ENCODE data around the gene MBP. TPM values are rescaled to one million over a fixed set of nuclear protein-coding genes. Genes with fewer than 3 reads are reported as not detected.

The MBP gene
- total and polyA plus RNA-seq, 2 experiments from 2014 or later: 18.4 to 22.9 TPM

DNA sequence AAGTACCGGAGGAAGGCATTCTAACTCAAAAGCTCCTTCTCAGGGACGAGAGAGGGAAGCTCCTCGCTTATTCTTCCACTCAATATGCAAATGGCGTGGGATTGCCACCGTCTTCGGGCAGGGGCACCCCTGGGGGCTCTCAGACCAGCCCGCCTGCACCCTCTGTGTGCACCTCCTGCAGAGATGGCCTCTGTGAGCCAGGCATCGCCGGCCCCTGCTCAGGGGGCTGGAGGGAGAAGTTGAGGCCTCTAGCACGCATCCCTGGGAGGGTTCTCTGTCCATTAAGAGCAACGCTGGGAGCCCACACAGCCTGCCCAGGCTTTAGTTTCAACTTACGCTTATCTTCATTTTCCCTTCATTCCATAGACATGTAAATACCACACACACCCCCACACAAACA is 125.3 kb downstream of the MBP start:
- Histone ChIP-seq H3K79me2 (replicated peaks; ENCODE audit: insufficient read depth) (no peaks in the 10 kb centered on the region), H3K9me2 (ENCODE audit: insufficient read depth) (no peaks in the 10 kb centered on the region), H3K4me3 (no peak overlapping the region), H3K36me3 (ENCODE audit: insufficient read depth) (no peaks in the 10 kb centered on the region), H3K27ac (ENCODE audit: low read depth) (peak overlapping the region; percentile 33; the same call in 1 of the 2 replicates), H3K4me2 (no peak overlapping the region), H4K20me1 (replicated peaks; ENCODE audit: insufficient read depth) (no peaks in the 10 kb centered on the region), H3F3A (replicated peaks; ENCODE audit: low read depth) (no peaks in the 10 kb centered on the region), H3K4me1 (ENCODE audit: insufficient read depth) (peaks cover 21% of the 10 kb centered on the region), H2AFZ (no peak overlapping the region), H3K27me3 (ENCODE audit: insufficient read depth) (no peaks in the 10 kb centered on the region)
- peaks cover 16% of the 10 kb centered on the region for H3K27me3 Mint-ChIP-seq (ENCODE audit: insufficient read depth, low read depth, poor library complexity)
- H3K36me3 Mint-ChIP-seq (ENCODE audit: low read depth): no peaks in the 10 kb centered on the region
- peaks cover 48% of the 10 kb centered on the region for H3K4me1 Mint-ChIP-seq
- peak overlapping the region; percentile 31 for H3K27ac Mint-ChIP-seq
- no peak overlapping the region for H3K4me3 Mint-ChIP-seq
- DNase-seq (ENCODE audit: low spot score): no peak
- peak; percentile 13; the same call in 2 of the 3 replicates for ATAC-seq
- no peak for TF ChIP-seq EZH2phosphoT487 (IDR thresholded peaks at IDR 0.05; ENCODE audit: unreplicated experiment)
- no peak for TF ChIP-seq CREB1 (CRISPR knock-in tag; IDR thresholded peaks at IDR 0.05; ENCODE audit: low read depth)
- no peak for TF ChIP-seq STAT1 (IDR thresholded peaks at IDR 0.05; ENCODE audit: unreplicated experiment)
- TF ChIP-seq, protein P1, sequence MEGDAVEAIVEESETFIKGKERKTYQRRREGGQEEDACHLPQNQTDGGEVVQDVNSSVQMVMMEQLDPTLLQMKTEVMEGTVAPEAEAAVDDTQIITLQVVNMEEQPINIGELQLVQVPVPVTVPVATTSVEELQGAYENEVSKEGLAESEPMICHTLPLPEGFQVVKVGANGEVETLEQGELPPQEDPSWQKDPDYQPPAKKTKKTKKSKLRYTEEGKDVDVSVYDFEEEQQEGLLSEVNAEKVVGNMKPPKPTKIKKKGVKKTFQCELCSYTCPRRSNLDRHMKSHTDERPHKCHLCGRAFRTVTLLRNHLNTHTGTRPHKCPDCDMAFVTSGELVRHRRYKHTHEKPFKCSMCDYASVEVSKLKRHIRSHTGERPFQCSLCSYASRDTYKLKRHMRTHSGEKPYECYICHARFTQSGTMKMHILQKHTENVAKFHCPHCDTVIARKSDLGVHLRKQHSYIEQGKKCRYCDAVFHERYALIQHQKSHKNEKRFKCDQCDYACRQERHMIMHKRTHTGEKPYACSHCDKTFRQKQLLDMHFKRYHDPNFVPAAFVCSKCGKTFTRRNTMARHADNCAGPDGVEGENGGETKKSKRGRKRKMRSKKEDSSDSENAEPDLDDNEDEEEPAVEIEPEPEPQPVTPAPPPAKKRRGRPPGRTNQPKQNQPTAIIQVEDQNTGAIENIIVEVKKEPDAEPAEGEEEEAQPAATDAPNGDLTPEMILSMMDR (conservative IDR thresholded peaks at IDR 0.05; ENCODE audit: low read depth in 2 of 2): no peak
- TF ChIP-seq ZNF331 (CRISPR knock-in tag; IDR thresholded peaks at IDR 0.05; ENCODE audit: low read depth): no peak
- TF ChIP-seq JUNB (IDR thresholded peaks at IDR 0.05; ENCODE audit: unreplicated experiment): no peak
- no peak for TF ChIP-seq EZH2 (IDR thresholded peaks at IDR 0.05; ENCODE audit: low read depth, unreplicated experiment)
- no peak for TF ChIP-seq POLR2AphosphoS5 (IDR thresholded peaks at IDR 0.05; ENCODE audit: low read depth)
- TF ChIP-seq, protein P2, sequence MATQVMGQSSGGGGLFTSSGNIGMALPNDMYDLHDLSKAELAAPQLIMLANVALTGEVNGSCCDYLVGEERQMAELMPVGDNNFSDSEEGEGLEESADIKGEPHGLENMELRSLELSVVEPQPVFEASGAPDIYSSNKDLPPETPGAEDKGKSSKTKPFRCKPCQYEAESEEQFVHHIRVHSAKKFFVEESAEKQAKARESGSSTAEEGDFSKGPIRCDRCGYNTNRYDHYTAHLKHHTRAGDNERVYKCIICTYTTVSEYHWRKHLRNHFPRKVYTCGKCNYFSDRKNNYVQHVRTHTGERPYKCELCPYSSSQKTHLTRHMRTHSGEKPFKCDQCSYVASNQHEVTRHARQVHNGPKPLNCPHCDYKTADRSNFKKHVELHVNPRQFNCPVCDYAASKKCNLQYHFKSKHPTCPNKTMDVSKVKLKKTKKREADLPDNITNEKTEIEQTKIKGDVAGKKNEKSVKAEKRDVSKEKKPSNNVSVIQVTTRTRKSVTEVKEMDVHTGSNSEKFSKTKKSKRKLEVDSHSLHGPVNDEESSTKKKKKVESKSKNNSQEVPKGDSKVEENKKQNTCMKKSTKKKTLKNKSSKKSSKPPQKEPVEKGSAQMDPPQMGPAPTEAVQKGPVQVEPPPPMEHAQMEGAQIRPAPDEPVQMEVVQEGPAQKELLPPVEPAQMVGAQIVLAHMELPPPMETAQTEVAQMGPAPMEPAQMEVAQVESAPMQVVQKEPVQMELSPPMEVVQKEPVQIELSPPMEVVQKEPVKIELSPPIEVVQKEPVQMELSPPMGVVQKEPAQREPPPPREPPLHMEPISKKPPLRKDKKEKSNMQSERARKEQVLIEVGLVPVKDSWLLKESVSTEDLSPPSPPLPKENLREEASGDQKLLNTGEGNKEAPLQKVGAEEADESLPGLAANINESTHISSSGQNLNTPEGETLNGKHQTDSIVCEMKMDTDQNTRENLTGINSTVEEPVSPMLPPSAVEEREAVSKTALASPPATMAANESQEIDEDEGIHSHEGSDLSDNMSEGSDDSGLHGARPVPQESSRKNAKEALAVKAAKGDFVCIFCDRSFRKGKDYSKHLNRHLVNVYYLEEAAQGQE (IDR thresholded peaks at IDR 0.05; ENCODE audit: unreplicated experiment): no peak
- TF ChIP-seq, protein P3, sequence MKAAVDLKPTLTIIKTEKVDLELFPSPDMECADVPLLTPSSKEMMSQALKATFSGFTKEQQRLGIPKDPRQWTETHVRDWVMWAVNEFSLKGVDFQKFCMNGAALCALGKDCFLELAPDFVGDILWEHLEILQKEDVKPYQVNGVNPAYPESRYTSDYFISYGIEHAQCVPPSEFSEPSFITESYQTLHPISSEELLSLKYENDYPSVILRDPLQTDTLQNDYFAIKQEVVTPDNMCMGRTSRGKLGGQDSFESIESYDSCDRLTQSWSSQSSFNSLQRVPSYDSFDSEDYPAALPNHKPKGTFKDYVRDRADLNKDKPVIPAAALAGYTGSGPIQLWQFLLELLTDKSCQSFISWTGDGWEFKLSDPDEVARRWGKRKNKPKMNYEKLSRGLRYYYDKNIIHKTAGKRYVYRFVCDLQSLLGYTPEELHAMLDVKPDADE (IDR thresholded peaks at IDR 0.05): no peak
- TF ChIP-seq, protein P4, sequence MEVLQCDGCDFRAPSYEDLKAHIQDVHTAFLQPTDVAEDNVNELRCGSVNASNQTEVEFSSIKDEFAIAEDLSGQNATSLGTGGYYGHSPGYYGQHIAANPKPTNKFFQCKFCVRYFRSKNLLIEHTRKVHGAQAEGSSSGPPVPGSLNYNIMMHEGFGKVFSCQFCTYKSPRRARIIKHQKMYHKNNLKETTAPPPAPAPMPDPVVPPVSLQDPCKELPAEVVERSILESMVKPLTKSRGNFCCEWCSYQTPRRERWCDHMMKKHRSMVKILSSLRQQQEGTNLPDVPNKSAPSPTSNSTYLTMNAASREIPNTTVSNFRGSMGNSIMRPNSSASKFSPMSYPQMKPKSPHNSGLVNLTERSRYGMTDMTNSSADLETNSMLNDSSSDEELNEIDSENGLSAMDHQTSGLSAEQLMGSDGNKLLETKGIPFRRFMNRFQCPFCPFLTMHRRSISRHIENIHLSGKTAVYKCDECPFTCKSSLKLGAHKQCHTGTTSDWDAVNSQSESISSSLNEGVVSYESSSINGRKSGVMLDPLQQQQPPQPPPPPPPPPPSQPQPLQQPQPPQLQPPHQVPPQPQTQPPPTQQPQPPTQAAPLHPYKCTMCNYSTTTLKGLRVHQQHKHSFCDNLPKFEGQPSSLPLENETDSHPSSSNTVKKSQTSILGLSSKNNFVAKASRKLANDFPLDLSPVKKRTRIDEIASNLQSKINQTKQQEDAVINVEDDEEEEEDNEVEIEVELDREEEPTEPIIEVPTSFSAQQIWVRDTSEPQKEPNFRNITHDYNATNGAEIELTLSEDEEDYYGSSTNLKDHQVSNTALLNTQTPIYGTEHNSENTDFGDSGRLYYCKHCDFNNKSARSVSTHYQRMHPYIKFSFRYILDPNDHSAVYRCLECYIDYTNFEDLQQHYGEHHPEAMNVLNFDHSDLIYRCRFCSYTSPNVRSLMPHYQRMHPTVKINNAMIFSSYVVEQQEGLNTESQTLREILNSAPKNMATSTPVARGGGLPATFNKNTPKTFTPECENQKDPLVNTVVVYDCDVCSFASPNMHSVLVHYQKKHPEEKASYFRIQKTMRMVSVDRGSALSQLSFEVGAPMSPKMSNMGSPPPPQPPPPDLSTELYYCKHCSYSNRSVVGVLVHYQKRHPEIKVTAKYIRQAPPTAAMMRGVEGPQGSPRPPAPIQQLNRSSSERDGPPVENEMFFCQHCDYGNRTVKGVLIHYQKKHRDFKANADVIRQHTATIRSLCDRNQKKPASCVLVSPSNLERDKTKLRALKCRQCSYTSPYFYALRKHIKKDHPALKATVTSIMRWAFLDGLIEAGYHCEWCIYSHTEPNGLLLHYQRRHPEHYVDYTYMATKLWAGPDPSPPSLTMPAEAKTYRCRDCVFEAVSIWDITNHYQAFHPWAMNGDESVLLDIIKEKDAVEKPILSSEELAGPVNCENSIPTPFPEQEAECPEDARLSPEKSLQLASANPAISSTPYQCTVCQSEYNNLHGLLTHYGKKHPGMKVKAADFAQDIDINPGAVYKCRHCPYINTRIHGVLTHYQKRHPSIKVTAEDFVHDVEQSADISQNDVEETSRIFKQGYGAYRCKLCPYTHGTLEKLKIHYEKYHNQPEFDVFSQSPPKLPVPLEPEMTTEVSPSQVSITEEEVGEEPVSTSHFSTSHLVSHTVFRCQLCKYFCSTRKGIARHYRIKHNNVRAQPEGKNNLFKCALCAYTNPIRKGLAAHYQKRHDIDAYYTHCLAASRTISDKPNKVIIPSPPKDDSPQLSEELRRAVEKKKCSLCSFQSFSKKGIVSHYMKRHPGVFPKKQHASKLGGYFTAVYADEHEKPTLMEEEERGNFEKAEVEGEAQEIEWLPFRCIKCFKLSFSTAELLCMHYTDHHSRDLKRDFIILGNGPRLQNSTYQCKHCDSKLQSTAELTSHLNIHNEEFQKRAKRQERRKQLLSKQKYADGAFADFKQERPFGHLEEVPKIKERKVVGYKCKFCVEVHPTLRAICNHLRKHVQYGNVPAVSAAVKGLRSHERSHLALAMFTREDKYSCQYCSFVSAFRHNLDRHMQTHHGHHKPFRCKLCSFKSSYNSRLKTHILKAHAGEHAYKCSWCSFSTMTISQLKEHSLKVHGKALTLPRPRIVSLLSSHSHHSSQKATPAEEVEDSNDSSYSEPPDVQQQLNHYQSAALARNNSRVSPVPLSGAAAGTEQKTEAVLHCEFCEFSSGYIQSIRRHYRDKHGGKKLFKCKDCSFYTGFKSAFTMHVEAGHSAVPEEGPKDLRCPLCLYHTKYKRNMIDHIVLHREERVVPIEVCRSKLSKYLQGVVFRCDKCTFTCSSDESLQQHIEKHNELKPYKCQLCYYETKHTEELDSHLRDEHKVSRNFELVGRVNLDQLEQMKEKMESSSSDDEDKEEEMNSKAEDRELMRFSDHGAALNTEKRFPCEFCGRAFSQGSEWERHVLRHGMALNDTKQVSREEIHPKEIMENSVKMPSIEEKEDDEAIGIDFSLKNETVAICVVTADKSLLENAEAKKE (CRISPR knock-in tag; IDR thresholded peaks at IDR 0.05): no peak
- H3K9me3 Mint-ChIP-seq: no peaks in the 10 kb centered on the region

Measured in GM23338 (cell line).